Endothelial cell of umbilical vein (primary cell): ENCODE measurements around the gene MIS18BP1. TPM values are rescaled to one million over a fixed set of nuclear protein-coding genes. Genes with fewer than 3 reads are reported as not detected.

Source experiments
- BruUV-seq: library from RNA; stranded (reverse); fragments of 400-500 nt; replicated peaks from 2 replicates; lab custom pipeline; 2021; lab: Mats Ljungman, UMichigan
- CTCF ChIA-PET: fragments of 300-600, 350-600 bp; sonication (Branson Sonifier 250); formaldehyde crosslinking; loops from one replicate; lab custom pipeline; 2021; ENCODE audit warnings: antibody characterized with exemption, inconsistent platforms; lab: Charles Lee
- POLR2A ChIA-PET: fragments of 300-600, 350-600 bp; sonication (Branson Sonifier 250); formaldehyde crosslinking; loops from one replicate; lab custom pipeline; 2021; ENCODE audit warnings: antibody characterized with exemption, inconsistent platforms; lab: Charles Lee
- DNase-seq: peaks from one replicate; pipeline ENCODE4 v3.0.0-alpha.2; 2011; ENCODE audit warnings: low read depth, low spot score
- FAIRE-seq: peaks from 2 replicates; lab custom pipeline; 2011; peaks lifted over from hg19 to GRCh38; lab: Jason Lieb, UNC
- H2AFZ ChIP-seq: 2 replicates; pipeline ENCODE4 v1.6.0; 2012; ENCODE audit warnings: low read depth, low read length, control low read depth, inconsistent platforms
- H3K27ac ChIP-seq: 2 replicates; pipeline ENCODE4 v1.5.1; 2011; ENCODE audit warnings: low read depth, mild to moderate bottlenecking, control low read depth, low read length, moderate library complexity; ENCODE audit not compliant: insufficient read depth
- H3K27me3 ChIP-seq, 2 experiments: 2 replicates each; pipeline versions ENCODE4 v1.6.0 to v1.6.1; 2011; ENCODE audit warnings: low read length in 2 of 2, mixed read lengths in 1 of 2; ENCODE audit not compliant: control insufficient read depth in 2 of 2, insufficient read depth in 2 of 2
- H3K36me3 ChIP-seq, 2 experiments: 2 replicates in 1 of 2; 3 replicates in 1 of 2; pipeline ENCODE4 v1.5.1; 2011; ENCODE audit warnings: low read length in 2 of 2, mild to moderate bottlenecking in 1 of 2, moderate library complexity in 1 of 2; ENCODE audit not compliant: control insufficient read depth in 2 of 2, insufficient read depth in 2 of 2; ENCODE audit errors: extremely low read depth in 1 of 2
- H3K4me1 ChIP-seq: 3 replicates; pipeline ENCODE4 v1.5.1; 2011; ENCODE audit warnings: mild to moderate bottlenecking, low read length; ENCODE audit not compliant: control insufficient read depth, insufficient read depth; ENCODE audit errors: extremely low read depth
- H3K4me2 ChIP-seq: 2 replicates; pipeline ENCODE4 v1.6.1; 2011; ENCODE audit warnings: low read length, control low read depth, mixed read lengths; ENCODE audit not compliant: insufficient read depth
- H3K4me3 ChIP-seq, 3 experiments: fragments of 200-600 bp in 1 of 3; sonication (generic), shearing (Covaris generic) in 1 of 3; replicated peaks in 1 of 3; 2 replicates each; pipeline ENCODE4 v1.5.1; 2011 to 2016; ENCODE audit warnings: control low read depth in 3 of 3, low read length in 3 of 3, mild to moderate bottlenecking in 2 of 3, inconsistent platforms in 1 of 3, low read depth in 1 of 3, moderate library complexity in 1 of 3; ENCODE audit not compliant: insufficient read depth in 1 of 3
- H3K79me2 ChIP-seq: 2 replicates; pipeline ENCODE4 v1.6.0; 2012; ENCODE audit warnings: low read length, inconsistent platforms; ENCODE audit not compliant: control insufficient read depth, insufficient read depth
- H3K9ac ChIP-seq: replicated peaks from 2 replicates; pipeline ENCODE3; 2011; ENCODE audit warnings: low read length, control low read depth; ENCODE audit not compliant: insufficient read depth; ENCODE audit errors: extremely low read depth
- H3K9me1 ChIP-seq: replicated peaks from 3 replicates; pipeline ENCODE4 v1.6.0; 2011; ENCODE audit warnings: mild to moderate bottlenecking, low read length; ENCODE audit not compliant: control insufficient read depth, insufficient read depth; ENCODE audit errors: extremely low read depth
- H3K9me3 ChIP-seq: replicated peaks from 2 replicates; pipeline ENCODE4 v1.5.1; 2012; ENCODE audit warnings: low read length, inconsistent platforms; ENCODE audit not compliant: control insufficient read depth, insufficient read depth
- H4K20me1 ChIP-seq: replicated peaks from 2 replicates; pipeline ENCODE3; 2011; ENCODE audit warnings: mild to moderate bottlenecking, low read length; ENCODE audit not compliant: control insufficient read depth, insufficient read depth; ENCODE audit errors: extremely low read depth
- CTCF ChIP-seq, 2 donors: IDR thresholded peaks; 1 replicate in 1 of 2; 2 replicates in 1 of 2; pipeline ENCODE4 v1.5.1; 2011; ENCODE audit warnings: low read length in 2 of 2, mild to moderate bottlenecking in 2 of 2, moderate library complexity in 2 of 2, control low read depth in 1 of 2, inconsistent platforms in 1 of 2, low read depth in 1 of 2; ENCODE audit not compliant: insufficient read depth in 1 of 2; ENCODE audit errors: extremely low read depth in 1 of 2
- EZH2 ChIP-seq: IDR thresholded peaks from 2 replicates; pipeline ENCODE4 v1.6.1; 2012; ENCODE audit warnings: borderline replicate concordance, low read depth, mild to moderate bottlenecking, moderate library complexity, low read length, inconsistent platforms; ENCODE audit not compliant: severe bottlenecking
- FOS ChIP-seq: IDR thresholded peaks from 2 replicates; pipeline ENCODE4 v1.6.1; 2011; ENCODE audit warnings: mild to moderate bottlenecking, low read length, moderate library complexity, borderline replicate concordance; ENCODE audit not compliant: insufficient read depth
- GATA2 ChIP-seq: IDR thresholded peaks from 2 replicates; pipeline ENCODE4 v1.7.0; 2011; ENCODE audit warnings: low read depth, mild to moderate bottlenecking, moderate library complexity, mixed read lengths, low read length; ENCODE audit not compliant: insufficient read length, insufficient read depth
- JUN ChIP-seq: IDR thresholded peaks from 2 replicates; pipeline ENCODE4 v1.6.1; 2011; ENCODE audit warnings: borderline replicate concordance, low read depth; ENCODE audit not compliant: insufficient read length, insufficient read depth
- MAX ChIP-seq: IDR thresholded peaks from 2 replicates; pipeline ENCODE4 v1.6.1; 2011; ENCODE audit not compliant: insufficient read depth, insufficient read length
- MYC ChIP-seq: IDR thresholded peaks from one replicate; pipeline ENCODE4 v1.6.1; 2011; ENCODE audit warnings: mild to moderate bottlenecking, low read depth, low read length
- POLR2A ChIP-seq: IDR thresholded peaks from 2 replicates; pipeline ENCODE4 v1.6.1; 2012; ENCODE audit warnings: low read depth, mild to moderate bottlenecking, control low read depth, low read length
- POLR2AphosphoS5 ChIP-seq: IDR thresholded peaks from 2 replicates; pipeline ENCODE4 v1.6.1; 2012; ENCODE audit warnings: low read depth, mild to moderate bottlenecking, control low read depth, low read length, moderate library complexity; ENCODE audit not compliant: insufficient read depth
- dilution Hi-C: fragments of 300-500 bp; cut with MboI; formaldehyde crosslinking; loops from one replicate; pipeline ENCODE4 v1.15.0; 2019; ENCODE audit warnings: low sequenced_read_pairs; ENCODE audit not compliant: extremely low pct_ligation_motif_present
- intact Hi-C: fragments of 100-400 bp; cut with micrococcal nuclease; formaldehyde crosslinking; loops from one replicate; pipeline ENCODE4 v1.10.0; 2022
- polyA plus RNA-seq, 4 experiments: library from polyadenylated mRNA; depleted of rRNA in 3 of 4; stranded (reverse) in 3 of 4; unstranded in 1 of 4; fragments of >200 nt; gene quantifications; 2 replicates each; pipeline versions ENCODE4 v1.2.1 to v1.2.3, GENCODE V29; 2011 to 2012; ENCODE audit warnings: missing spikeins in 1 of 4
- total RNA-seq: library from RNA; stranded (reverse); gene quantifications from 2 replicates; pipeline ENCODE4 v1.2.3, GENCODE V29; 2021

Gene MIS18BP1
- total and polyA plus RNA-seq, 2 donors (not counting 3 experiments of a cell fraction or from before 2014, with no cell fraction given): 8.9 to 43.3 TPM

- Histone ChIP-seq H3K36me3 (no peaks in the 10 kb centered on the region), H4K20me1 (no peaks in the 10 kb centered on the region), H3K4me3 (no peak overlapping the region), H3K4me1 (no peaks in the 10 kb centered on the region), H3K4me2 (no peak overlapping the region), H3K79me2 (no peaks in the 10 kb centered on the region), H3K27ac (no peak overlapping the region), H3K9me3 (no peaks in the 10 kb centered on the region), H2AFZ (no peak overlapping the region), H3K9me1 (no peaks in the 10 kb centered on the region), H3K27me3 (no peaks in the 10 kb centered on the region), H3K9ac (no peak overlapping the region)
- dilution Hi-C loops: no loop called here
- FAIRE-seq (no peak), DNase-seq (no peak)
- ChIA-PET POLR2A (no interaction called here), CTCF (interaction anchor here (1.8 kb wide), 1 partner anchor 8 kb away, joined by 4 read pairs; no protein-coding TSS in a partner anchor)
- no peak for TF ChIP-seq POLR2A
- no peak for TF ChIP-seq JUN
- no peak for TF ChIP-seq MAX
- TF ChIP-seq CTCF (IDR thresholded peaks at IDR 0.05; ENCODE audit: extremely low read depth in 1 of 2, insufficient read depth in 1 of 2, low read depth in 1 of 2, low read length in 2 of 2): no peak
- no peak for TF ChIP-seq POLR2AphosphoS5
- TF ChIP-seq EZH2: no peak
- TF ChIP-seq FOS: no peak
- TF ChIP-seq MYC: no peak
- no peak for TF ChIP-seq GATA2
- intact Hi-C loops: no loop called here
- BruUV-seq: no TSS peak
Measured at GRCh38 chr14:45261209-45261608, 8.2 kb upstream of the MIS18BP1 start.
